Panc1 (cell line): ENCODE data around the gene FBXO24. TPM values are rescaled to one million over a fixed set of nuclear protein-coding genes. Genes with fewer than 3 reads are reported as not detected.

Source experiments
- ATAC-seq: fragments of 200-7000 bp; cut with Tn5 transposase; 2 replicates; pipeline ENCODE4 v1.9.1; 2020; ENCODE audit warnings: mild to moderate bottlenecking, moderate library complexity
- BruUV-seq: library from RNA; stranded (reverse); fragments of 400-500 nt; replicated peaks from 2 replicates; lab custom pipeline; 2021; lab: Mats Ljungman, UMichigan
- CTCF ChIA-PET: fragments of 300-600 bp; sonication (Branson Sonifier 250); formaldehyde crosslinking; loops from one replicate; lab custom pipeline; 2022; ENCODE audit warnings: antibody characterized with exemption; lab: Charles Lee
- POLR2A ChIA-PET: fragments of 300-600 bp; sonication (Branson Sonifier 250); formaldehyde crosslinking; loops from one replicate; lab custom pipeline; 2022; ENCODE audit warnings: antibody characterized with exemption; lab: Charles Lee
- DNase-seq: peaks from one replicate; pipeline ENCODE4 v3.0.0-alpha.2; 2010; ENCODE audit warnings: low read depth, low spot score
- H3K27ac ChIP-seq: 2 replicates; pipeline ENCODE4 v1.5.1; 2011; ENCODE audit warnings: mild to moderate bottlenecking, low read length, inconsistent platforms
- H3K27me3 ChIP-seq: fragments of 200-500 bp; sonication (Bioruptor generic); 2 replicates; pipeline ENCODE4 v1.6.0; 2014; ENCODE audit warnings: low read length, inconsistent platforms; ENCODE audit not compliant: control insufficient read depth, insufficient read depth
- H3K36me3 ChIP-seq: fragments of 200-500 bp; sonication (Bioruptor generic); 2 replicates; pipeline ENCODE4 v1.5.1; 2014; ENCODE audit warnings: inconsistent platforms, mild to moderate bottlenecking, low read length, moderate library complexity; ENCODE audit not compliant: control insufficient read depth, insufficient read depth
- H3K4me1 ChIP-seq: 2 replicates; pipeline ENCODE4 v1.5.1; 2011; ENCODE audit warnings: inconsistent platforms, mild to moderate bottlenecking, low read length, moderate library complexity; ENCODE audit not compliant: control insufficient read depth, insufficient read depth
- H3K4me3 ChIP-seq, 2 experiments: 2 replicates each; pipeline ENCODE4 v1.5.1; 2011 to 2012; ENCODE audit warnings: low read depth in 2 of 2, low read length in 2 of 2, mild to moderate bottlenecking in 2 of 2, inconsistent platforms in 1 of 2, moderate library complexity in 1 of 2
- H3K9me3 ChIP-seq: fragments of 200-500 bp; sonication (Bioruptor generic); 2 replicates; pipeline ENCODE4 v1.5.1; 2014; ENCODE audit warnings: low read depth, mild to moderate bottlenecking, inconsistent platforms, low read length, moderate library complexity; ENCODE audit not compliant: control insufficient read depth, insufficient read depth
- POLR2AphosphoS5 ChIP-seq: IDR thresholded peaks from 2 replicates; pipeline ENCODE4 v1.6.1; 2012; ENCODE audit warnings: mild to moderate bottlenecking, low read depth, low read length, moderate library complexity
- SIN3A ChIP-seq: IDR thresholded peaks from 2 replicates; pipeline ENCODE4 v1.6.1; 2012; ENCODE audit warnings: low read depth, mild to moderate bottlenecking, low read length, moderate library complexity, borderline replicate concordance; ENCODE audit not compliant: insufficient read depth
- TCF7L2 ChIP-seq: IDR thresholded peaks from 2 replicates; pipeline ENCODE4 v1.6.1; 2011; ENCODE audit warnings: mild to moderate bottlenecking, low read depth, low read length, inconsistent platforms
- in situ Hi-C: cut with HindIII; loops from 2 replicates; pipeline ENCODE4 v1.10.0; 2016; ENCODE audit warnings: low sequenced_read_pairs, low pct_unique_long_range_greater_than_20kb
- intact Hi-C: fragments of 100-400 bp; cut with micrococcal nuclease; formaldehyde crosslinking; loops from one replicate; pipeline ENCODE4 v1.10.0; 2022; ENCODE audit not compliant: unreplicated experiment
- total RNA-seq: library from RNA; stranded (reverse); gene quantifications from one replicate; pipeline ENCODE4 v1.2.1, GENCODE V29; 2021; ENCODE audit not compliant: unreplicated experiment
- TF ChIP-seq, protein P1 (sequence below): fragments of 450-650 bp; IDR thresholded peaks from 2 replicates; pipeline ENCODE4 v1.5.1; 2017; ENCODE audit warnings: mild to moderate bottlenecking
- TF ChIP-seq, protein P2 (sequence below), 2 experiments: IDR thresholded peaks; 2 replicates each; pipeline ENCODE4 v1.6.1; 2011 to 2012; ENCODE audit warnings: low read depth in 2 of 2, control low read depth in 1 of 2, low read length in 1 of 2, mild to moderate bottlenecking in 1 of 2, moderate library complexity in 1 of 2; ENCODE audit not compliant: insufficient read depth in 1 of 2

FBXO24 gene
- total RNA-seq, 1 experiment from 2014 or later, result 0.59 TPM

- POLR2A ChIA-PET, result interaction anchor here (1.0 kb wide), 1 partner anchor 94 kb away, joined by 4 read pairs; no protein-coding TSS in a partner anchor
These were observed 3.3 kb downstream of the FBXO24 start for GRCh38 chr7:100589341-100589947.

DNA sequence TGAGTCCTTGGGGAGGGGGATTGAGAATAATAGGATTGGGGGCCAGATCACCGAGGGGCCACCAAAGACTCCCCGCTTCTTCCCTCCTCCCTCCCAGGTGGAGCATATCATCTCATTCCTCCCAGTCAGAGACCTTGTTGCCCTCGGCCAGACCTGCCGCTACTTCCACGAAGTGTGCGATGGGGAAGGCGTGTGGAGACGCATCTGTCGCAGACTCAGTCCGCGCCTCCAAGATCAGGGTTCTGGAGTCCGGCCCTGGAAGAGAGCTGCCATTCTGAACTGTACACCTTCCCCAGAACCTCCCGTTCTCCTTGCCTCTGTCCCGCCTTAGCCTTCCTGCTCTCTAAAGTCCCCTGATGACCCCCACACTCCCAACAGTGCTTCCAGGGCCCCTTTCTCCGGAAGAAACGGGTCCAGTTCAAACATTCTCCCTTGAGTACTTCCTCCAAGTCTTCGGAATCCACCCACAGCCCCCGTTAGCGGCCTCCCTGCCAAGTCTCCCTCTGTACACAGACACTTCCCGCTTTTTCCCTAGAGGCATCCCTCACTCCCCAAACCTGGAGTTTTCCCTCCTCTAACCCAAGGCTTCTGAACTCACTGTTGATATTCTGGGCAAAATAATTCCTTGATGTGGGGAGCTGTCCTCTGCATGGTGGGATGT, 4.1 kb downstream of the FBXO24 start:
- Histone ChIP-seq H3K27me3 (no peaks in the 10 kb centered on the region), H3K36me3 (no peaks in the 10 kb centered on the region), H3K4me3 (no peak overlapping the region), H3K9me3 (no peaks in the 10 kb centered on the region), H3K27ac (no peak overlapping the region), H3K4me1 (0 out of 2 replicates have a peak, but pooled peaks cover 1% of the 10 kb centered on the region)
- ATAC-seq (no peak), DNase-seq (no peak)
- POLR2A ChIA-PET, result no interaction called here
- CTCF ChIA-PET, result interaction anchor here (0.7 to 0.9 kb wide), 3 partner anchors 19 to 649 kb away, joined by 3 to 8 read pairs (median 4); no protein-coding TSS in a partner anchor
- intact Hi-C loops, result no loop called here
- no TSS peak for BruUV-seq
- TF ChIP-seq, protein P1, sequence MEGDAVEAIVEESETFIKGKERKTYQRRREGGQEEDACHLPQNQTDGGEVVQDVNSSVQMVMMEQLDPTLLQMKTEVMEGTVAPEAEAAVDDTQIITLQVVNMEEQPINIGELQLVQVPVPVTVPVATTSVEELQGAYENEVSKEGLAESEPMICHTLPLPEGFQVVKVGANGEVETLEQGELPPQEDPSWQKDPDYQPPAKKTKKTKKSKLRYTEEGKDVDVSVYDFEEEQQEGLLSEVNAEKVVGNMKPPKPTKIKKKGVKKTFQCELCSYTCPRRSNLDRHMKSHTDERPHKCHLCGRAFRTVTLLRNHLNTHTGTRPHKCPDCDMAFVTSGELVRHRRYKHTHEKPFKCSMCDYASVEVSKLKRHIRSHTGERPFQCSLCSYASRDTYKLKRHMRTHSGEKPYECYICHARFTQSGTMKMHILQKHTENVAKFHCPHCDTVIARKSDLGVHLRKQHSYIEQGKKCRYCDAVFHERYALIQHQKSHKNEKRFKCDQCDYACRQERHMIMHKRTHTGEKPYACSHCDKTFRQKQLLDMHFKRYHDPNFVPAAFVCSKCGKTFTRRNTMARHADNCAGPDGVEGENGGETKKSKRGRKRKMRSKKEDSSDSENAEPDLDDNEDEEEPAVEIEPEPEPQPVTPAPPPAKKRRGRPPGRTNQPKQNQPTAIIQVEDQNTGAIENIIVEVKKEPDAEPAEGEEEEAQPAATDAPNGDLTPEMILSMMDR, result no peak
- TF ChIP-seq SIN3A (no peak), POLR2AphosphoS5 (no peak), TCF7L2 (no peak)
- TF ChIP-seq, protein P2, sequence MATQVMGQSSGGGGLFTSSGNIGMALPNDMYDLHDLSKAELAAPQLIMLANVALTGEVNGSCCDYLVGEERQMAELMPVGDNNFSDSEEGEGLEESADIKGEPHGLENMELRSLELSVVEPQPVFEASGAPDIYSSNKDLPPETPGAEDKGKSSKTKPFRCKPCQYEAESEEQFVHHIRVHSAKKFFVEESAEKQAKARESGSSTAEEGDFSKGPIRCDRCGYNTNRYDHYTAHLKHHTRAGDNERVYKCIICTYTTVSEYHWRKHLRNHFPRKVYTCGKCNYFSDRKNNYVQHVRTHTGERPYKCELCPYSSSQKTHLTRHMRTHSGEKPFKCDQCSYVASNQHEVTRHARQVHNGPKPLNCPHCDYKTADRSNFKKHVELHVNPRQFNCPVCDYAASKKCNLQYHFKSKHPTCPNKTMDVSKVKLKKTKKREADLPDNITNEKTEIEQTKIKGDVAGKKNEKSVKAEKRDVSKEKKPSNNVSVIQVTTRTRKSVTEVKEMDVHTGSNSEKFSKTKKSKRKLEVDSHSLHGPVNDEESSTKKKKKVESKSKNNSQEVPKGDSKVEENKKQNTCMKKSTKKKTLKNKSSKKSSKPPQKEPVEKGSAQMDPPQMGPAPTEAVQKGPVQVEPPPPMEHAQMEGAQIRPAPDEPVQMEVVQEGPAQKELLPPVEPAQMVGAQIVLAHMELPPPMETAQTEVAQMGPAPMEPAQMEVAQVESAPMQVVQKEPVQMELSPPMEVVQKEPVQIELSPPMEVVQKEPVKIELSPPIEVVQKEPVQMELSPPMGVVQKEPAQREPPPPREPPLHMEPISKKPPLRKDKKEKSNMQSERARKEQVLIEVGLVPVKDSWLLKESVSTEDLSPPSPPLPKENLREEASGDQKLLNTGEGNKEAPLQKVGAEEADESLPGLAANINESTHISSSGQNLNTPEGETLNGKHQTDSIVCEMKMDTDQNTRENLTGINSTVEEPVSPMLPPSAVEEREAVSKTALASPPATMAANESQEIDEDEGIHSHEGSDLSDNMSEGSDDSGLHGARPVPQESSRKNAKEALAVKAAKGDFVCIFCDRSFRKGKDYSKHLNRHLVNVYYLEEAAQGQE (IDR thresholded peaks at IDR 0.05; ENCODE audit: insufficient read depth in 1 of 2, low read depth in 2 of 2, low read length in 1 of 2), result no peak
- in situ Hi-C loops, result no loop called here

More at GRCh38 chr7:100589341-100589947, 3.3 kb downstream of the FBXO24 start:
- CTCF ChIA-PET, result interaction anchor here (0.6 to 1.3 kb wide), 5 partner anchors 18 to 142 kb away, joined by 3 to 8 read pairs (median 3); no protein-coding TSS in a partner anchor
- DNase-seq, result no peak
- no peaks in the 10 kb centered on the region for H3K9me3 ChIP-seq
- no peak for ATAC-seq
- no peak for TF ChIP-seq SIN3A
- TF ChIP-seq TCF7L2, result no peak
- TF ChIP-seq POLR2AphosphoS5, result no peak
- TF ChIP-seq, protein P1, result no peak
- TF ChIP-seq, protein P2 (IDR thresholded peaks at IDR 0.05; ENCODE audit: insufficient read depth in 1 of 2, low read depth in 2 of 2, low read length in 1 of 2), result no peak
- intact Hi-C loops (no loop called here), in situ Hi-C loops (no loop called here)
- H3K4me3 ChIP-seq, result no peak overlapping the region
- H3K27ac ChIP-seq, result no peak overlapping the region
- H3K27me3 ChIP-seq, result no peaks in the 10 kb centered on the region
- H3K36me3 ChIP-seq, result no peaks in the 10 kb centered on the region
- no TSS peak for BruUV-seq
- peaks cover 6% of the 10 kb centered on the region; the same call in 1 of the 2 replicates for H3K4me1 ChIP-seq
